G401.6 (cell line): ENCODE results near the gene HCN2.
"Not testable (repeated sequence)": the region's sequence is repeated elsewhere in the genome, so short reads cannot be mapped to it uniquely, and the experiment has no call there.

Experiments used
- FAIRE-seq: peaks from 2 replicates; lab custom pipeline; 2012; peaks lifted over from hg19 to GRCh38; lab: Jason Lieb, UNC

HCN2 gene

GRCh38 chr19:621191-621590, 31.5 kb downstream of the HCN2 start:
- FAIRE-seq: not testable (repeated sequence)

GRCh38 chr19:621819-622218, 32.1 kb downstream of the HCN2 start:
- FAIRE-seq: no peak

- no peak for FAIRE-seq
These were observed 33.0 kb downstream of the HCN2 start for GRCh38 chr19:622666-623065.

DNA sequence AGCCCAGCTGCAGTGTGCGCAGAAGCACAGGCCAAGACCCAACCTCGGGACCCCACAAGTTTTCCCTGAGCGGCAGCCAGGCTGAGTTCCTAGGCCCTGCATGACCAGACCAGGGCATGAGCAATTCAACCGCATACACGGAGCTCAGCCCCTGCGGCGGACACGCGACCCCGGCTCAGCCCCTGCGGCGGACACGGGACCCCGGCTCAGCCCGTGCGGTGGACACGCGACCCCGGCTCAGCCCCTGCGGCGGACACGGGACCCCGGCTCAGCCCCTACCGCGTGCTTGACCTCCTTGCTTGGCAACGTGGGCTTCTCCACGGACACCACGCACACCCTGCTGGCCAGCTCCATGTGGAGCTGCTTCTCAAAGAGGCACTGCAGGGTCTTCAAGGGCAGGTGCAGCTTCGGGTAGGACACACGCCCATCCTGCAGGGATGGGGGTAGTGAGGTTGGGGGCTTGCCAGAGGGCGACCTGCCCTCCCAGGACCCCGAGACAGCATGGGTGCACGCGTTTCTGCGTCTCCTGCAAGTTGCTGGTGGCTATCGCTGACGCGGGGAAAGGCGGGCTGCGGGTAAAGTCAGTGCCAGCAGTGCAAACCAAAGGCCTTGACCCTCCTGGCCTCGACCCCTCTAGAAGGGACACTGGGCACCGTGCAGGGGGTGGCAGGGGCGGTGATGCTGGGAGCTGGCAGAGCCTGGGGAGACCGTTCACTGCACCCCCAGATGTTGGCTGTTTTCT, 33.7 kb downstream of the HCN2 start:
- no peak for FAIRE-seq

- FAIRE-seq: no peak
These were observed 34.3 kb downstream of the HCN2 start for GRCh38 chr19:623974-624373.

- no peak for FAIRE-seq
These were observed 34.9 kb downstream of the HCN2 start for GRCh38 chr19:624433-625109.

- no peak for FAIRE-seq
These were observed 35.6 kb downstream of the HCN2 start for GRCh38 chr19:625257-625656.

GRCh38 chr19:626566-626965, 36.9 kb downstream of the HCN2 start:
- FAIRE-seq: not testable (repeated sequence)

- no peak for FAIRE-seq
These were observed 38.5 kb downstream of the HCN2 start for GRCh38 chr19:628168-628567.

- not testable (repeated sequence) for FAIRE-seq
These were observed 39.8 kb downstream of the HCN2 start for GRCh38 chr19:629515-629914.

GRCh38 chr19:629961-630714, 40.5 kb downstream of the HCN2 start:
- no peak for FAIRE-seq

DNA sequence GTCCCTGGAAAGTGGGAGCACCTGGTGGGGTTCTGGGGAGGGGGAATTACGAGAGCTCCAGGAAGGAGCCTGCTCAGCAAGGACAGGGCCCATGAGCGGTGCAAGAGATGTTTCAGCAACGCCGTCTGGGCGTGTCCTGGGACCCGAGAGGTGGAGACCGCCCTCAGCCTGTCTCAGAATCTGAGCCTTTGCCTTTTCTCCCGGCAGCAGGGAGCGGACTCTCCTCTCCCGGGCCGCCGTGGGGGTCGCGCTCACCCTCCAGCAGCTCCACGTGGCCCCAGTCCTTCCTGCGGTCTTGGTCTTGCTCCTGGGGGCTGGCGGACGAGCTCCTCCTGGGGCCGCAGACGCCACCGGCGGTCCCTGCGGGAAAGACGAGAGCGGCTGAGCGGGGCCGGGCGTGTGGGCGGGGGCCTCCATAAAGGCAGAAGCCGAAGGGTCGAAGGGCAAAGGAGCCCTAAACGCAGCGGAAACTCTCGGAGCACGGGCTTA, 42.9 kb downstream of the HCN2 start:
- FAIRE-seq: no peak

DNA sequence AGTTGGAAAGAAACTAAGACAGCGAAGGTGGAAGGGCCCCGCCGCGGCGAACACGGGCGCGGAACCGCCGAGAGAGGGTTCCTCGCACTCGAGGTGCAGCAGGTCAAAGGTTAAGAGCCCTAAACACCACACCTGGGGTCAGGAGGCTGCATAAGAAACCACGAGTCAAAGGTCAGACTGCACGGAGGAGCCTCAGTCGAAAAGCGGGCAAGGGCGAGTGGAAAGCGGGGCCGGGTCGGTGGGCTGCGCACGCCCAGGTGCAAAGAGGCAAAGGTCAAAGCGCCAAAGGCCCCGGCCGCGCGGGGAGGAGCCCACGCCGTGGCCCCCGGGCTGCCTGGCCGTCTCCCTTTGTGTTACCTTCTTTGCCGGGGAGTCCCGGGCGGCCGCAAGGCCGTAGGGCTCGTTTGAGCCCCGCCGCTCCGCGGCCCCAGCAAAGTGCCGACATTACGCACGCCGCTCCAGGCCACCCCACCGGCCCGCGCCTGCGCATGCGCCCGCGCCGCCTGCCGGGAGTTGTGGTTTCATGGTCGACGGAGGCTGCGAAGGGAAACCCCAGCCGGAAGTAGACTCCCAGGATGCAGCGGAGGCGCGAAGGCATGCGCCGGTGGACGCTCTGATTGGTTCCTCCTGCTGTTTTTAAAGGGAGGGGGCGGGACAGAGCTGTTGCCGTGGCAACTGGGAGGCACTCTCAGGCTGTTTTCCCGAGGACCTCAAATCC, 43.5 kb downstream of the HCN2 start, which contains the start of gene POLRMT:
Gene POLRMT (minus strand): TSS at position 470 of the 718 bp plus-strand sequence. CDS start 25 bp downstream, at position 445.
- peak; percentile 91 for FAIRE-seq

GRCh38 chr19:633786-634639, 44.3 kb downstream of the HCN2 start:
- no peak for FAIRE-seq

DNA sequence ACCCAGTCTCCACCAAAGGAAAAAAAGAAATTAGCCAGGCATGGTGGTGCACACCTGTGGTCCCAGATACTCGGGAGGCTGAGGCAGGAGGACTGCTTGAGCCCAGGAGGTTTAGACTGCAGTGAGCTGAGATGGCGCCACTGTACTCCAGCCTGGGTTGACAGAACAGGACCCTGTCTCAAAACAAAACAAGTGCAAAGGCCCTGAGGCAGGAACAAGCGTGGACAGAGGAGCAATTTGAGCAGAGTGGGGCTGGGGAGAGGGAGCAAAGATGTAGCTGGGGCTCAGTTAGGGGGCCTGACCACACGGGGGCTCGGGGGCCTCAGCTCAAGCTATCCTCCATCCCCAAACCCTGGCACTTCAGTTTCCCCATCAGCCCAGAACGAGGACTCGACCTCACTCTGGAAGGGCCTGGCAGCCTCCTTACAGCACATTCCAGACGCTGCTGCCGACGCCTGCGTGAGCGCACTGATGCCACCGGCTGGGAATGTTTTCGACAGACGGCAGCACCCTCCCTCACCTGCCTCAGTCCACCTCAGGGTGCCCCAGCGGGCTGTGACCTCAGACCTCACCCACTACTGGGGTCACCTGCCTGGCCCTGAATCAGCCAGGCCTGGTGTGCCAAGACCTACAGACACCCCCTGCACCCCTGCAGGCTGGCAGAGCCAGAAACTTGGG, 45.4 kb downstream of the HCN2 start:
- no peak for FAIRE-seq

DNA sequence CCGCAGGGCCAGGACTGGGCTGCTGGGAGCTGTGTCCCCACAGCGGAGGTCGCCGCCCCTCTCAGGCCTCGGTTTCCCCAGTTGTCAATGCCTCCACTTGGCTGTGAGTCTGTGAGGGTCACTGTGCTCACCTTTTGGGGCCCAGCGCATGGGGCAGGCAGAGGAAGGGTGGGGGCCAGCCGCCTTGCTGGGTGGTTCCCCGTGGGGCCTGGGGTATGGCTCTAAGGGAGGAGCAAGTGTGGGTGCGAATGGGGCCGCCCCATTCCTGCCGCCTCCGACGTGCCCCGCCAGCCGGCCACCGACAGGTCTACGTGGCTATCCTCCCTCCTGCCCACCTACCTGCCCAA, 49.2 kb downstream of the HCN2 start:
- no peak for FAIRE-seq

DNA sequence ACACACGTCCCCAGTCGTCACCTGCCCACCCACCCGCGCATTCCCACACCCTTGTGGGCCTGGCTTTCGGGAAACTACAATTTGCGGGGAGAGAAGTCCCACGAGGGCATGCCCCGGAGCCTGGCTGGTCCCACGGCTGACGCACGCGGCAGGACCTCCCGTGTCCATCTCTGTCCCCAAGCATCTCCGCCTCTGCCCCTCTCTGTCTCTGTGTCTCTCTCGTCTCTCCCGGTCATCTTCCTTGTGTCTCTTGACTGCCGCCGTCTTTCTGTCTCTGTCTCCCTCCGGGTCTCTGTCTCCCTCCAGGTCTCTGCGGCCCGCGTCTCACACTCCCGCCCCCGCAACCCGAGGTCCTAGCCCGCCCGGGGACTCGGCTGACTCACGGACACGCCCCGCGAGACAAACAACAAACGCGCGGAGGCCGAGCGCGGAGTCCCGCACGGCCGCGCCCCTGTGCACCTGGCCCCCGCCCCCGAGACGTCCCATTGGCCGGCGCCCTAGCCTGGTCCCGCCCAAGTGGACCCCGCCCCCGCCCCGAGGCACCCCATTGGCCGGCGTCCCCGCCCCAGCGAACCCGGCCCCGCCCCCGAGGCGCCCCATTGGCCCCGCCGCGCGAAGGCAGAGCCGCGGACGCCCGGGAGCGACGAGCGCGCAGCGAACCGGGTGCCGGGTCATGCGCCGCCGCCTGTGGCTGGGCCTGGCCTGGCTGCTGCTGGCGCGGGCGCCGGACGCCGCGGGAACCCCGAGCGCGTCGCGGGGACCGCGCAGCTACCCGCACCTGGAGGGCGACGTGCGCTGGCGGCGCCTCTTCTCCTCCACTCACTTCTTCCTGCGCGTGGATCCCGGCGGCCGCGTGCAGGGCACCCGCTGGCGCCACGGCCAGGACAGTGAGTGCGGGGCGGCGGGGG, 49.8 kb downstream of the HCN2 start, which contains the start of gene FGF22:
Gene FGF22 (plus strand): TSS at position 627 of the 908 bp plus-strand sequence. CDS start 47 bp downstream, at position 674.
- FAIRE-seq: no peak

DNA sequence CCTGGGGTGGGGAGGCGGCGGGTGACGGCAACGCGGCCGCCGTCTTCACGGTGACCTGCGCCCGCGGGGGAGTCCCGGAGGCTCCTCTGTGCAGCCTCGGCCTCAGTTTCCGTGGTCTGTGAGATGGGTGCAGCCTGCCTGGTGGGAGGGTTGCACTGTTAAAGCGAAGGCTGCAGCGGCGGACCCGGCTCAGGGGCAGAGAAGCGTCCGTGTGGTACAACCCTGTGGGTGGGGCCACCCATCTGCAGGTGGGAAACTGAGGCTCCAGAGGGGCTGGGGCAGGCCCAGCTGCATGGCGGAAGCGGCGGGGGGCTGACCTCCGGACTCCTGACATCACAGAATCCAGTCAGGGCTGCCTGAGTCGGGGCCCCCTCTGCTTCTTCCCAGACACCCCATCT, 50.5 kb downstream of the HCN2 start:
- FAIRE-seq: no peak

DNA sequence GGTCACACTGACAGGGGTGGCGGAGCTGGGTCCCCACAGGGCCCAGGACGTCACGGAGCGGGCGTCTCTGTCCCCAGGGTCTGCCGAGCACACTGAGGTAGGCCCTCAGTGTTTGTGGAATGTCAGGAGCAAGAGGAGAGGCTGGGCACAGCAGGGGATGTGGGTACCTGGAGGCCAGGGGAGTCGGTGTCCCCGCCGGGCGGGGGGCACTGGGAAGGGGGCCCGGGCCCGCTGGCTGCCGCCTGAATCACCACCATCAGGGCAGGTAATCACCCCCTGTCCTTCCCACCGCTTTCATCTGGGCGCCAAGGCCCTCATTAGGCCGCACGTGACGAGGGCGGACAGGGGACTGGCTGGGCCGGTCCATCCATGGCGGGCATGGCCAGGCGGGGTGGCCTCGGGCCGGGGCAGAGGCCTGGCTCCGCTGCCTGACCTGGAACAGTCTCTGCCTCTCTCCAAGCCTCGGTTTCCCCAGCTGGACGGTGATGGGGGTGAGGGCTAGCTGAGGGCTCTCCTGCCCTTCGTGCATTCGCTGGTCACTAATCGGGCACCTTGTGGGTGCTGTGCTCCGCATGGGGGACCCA, 51.0 kb downstream of the HCN2 start:
- FAIRE-seq: no peak
